Transverse colon (tissue), 4 donors: ENCODE measurements around the gene ITGA11. TPM values are rescaled to one million over a fixed set of nuclear protein-coding genes. Genes with fewer than 3 reads are reported as not detected.

Source experiments
- DNase-seq: peaks from one replicate; pipeline ENCODE4 v3.0.0-alpha.2; 2019
- H3K27ac ChIP-seq, 4 donors: fragments of 200-600 bp; sonication (generic); 2 replicates each; pipeline ENCODE4 v1.5.1; 2016 to 2018; ENCODE audit warnings: inconsistent platforms in 4 of 4
- H3K27me3 ChIP-seq: fragments of 200-600 bp; sonication (generic); 2 replicates; pipeline ENCODE4 v1.5.1; 2017; ENCODE audit warnings: inconsistent platforms
- H3K36me3 ChIP-seq, 4 donors: fragments of 200-600 bp; sonication (generic); 2 replicates each; pipeline ENCODE4 v1.5.1; 2017 to 2019; ENCODE audit warnings: inconsistent platforms in 4 of 4
- H3K4me1 ChIP-seq, 4 donors: fragments of 200-600 bp; sonication (generic); 2 replicates each; pipeline ENCODE4 v1.5.1; 2017 to 2020; ENCODE audit warnings: inconsistent platforms in 4 of 4
- H3K4me3 ChIP-seq, 4 donors: fragments of 200-600 bp; sonication (generic); 1 replicate in 1 of 4; 2 replicates in 3 of 4; pipeline versions ENCODE4 v1.5.1 to v1.6.1; 2017 to 2019; ENCODE audit warnings: inconsistent platforms in 4 of 4
- H3K9me3 ChIP-seq, 2 donors: fragments of 200-600 bp; sonication (generic); 2 replicates each; pipeline ENCODE4 v1.5.1; 2017 to 2019; ENCODE audit warnings: inconsistent platforms in 2 of 2
- CTCF ChIP-seq, 5 experiments: fragments of 200-600 bp in 3 of 5; fragments of 450-650 bp in 2 of 5; sonication (generic) in 3 of 5; IDR thresholded peaks; 1 replicate in 2 of 5; 2 replicates in 3 of 5; pipeline ENCODE4 v1.5.1; 2016 to 2017; ENCODE audit warnings: antibody characterized with exemption in 5 of 5, inconsistent platforms in 3 of 5, mild to moderate bottlenecking in 2 of 5, moderate library complexity in 1 of 5
- EP300 ChIP-seq: sonication (generic); formaldehyde crosslinking; IDR thresholded peaks from one replicate; pipeline ENCODE4 v1.6.1; 2017; ENCODE audit warnings: antibody characterized with exemption, low read depth
- POLR2A ChIP-seq: fragments of 450-650 bp; IDR thresholded peaks from one replicate; pipeline ENCODE4 v1.6.1; 2016; ENCODE audit warnings: antibody characterized with exemption, mild to moderate bottlenecking, moderate library complexity
- POLR2AphosphoS5 ChIP-seq, 3 donors: sonication (generic); formaldehyde crosslinking; IDR thresholded peaks; one replicate each; pipeline ENCODE4 v1.6.1; 2016; ENCODE audit warnings: antibody characterized with exemption in 3 of 3
- WGBS, 2 donors: methylation state at CpG; one replicate each; pipeline ENCODE4 v1.1.5; 2018; ENCODE audit warnings: low coverage in 1 of 2; 5-methylcytosine and 5-hydroxymethylcytosine counted together
- in situ Hi-C, 4 donors: fragments of 200-750 bp; cut with MboI; loops; one replicate each; pipeline versions ENCODE4 v1.15.0 to v1.15.1; 2017; ENCODE audit warnings: low sequenced_read_pairs in 3 of 4, low pct_ligation_motif_present in 1 of 4, low pct_unique_long_range_greater_than_20kb in 1 of 4
- intact Hi-C: fragments of 100-400 bp; cut with DNase I; formaldehyde crosslinking; loops from one replicate; pipeline ENCODE4 v1.15.1; 2023; ENCODE audit warnings: low total_unique reads
- total RNA-seq, 4 donors: library from RNA; depleted of rRNA; stranded (reverse); fragments of >200 nt; gene quantifications; one replicate each; pipeline ENCODE4 v1.1.0, GENCODE V29; 2016

ITGA11 gene
- total RNA-seq, 4 donors from 2014 or later = 0.37 to 3.2 (median 1.1) TPM

GRCh38 chr15:68328443-68328842, 103.5 kb downstream of the ITGA11 start:
- no peaks in the 10 kb centered on the region for H3K27me3 ChIP-seq
- H3K4me3 ChIP-seq = no peak overlapping the region
- TF ChIP-seq POLR2AphosphoS5 (IDR thresholded peaks at IDR 0.05) (no peak), EP300 (no peak), POLR2A (no peak), CTCF (IDR thresholded peaks at IDR 0.05) (no peak)
- intact Hi-C loops (no loop called here), in situ Hi-C loops (no loop called here)
- no peak overlapping the region for H3K27ac ChIP-seq
- DNase-seq = no peak
- no peaks in the 10 kb centered on the region for H3K9me3 ChIP-seq
- H3K4me1 ChIP-seq = no peaks in the 10 kb centered on the region
- WGBS, 2 donors = 80 to 85% methylated on average over 7 to 8 of the region's 8 CpGs
- no peaks in the 10 kb centered on the region for H3K36me3 ChIP-seq

GRCh38 chr15:68326711-68327354, 105.1 kb downstream of the ITGA11 start:
- 50 to 74% methylated on average over 5 to 11 of the region's 11 CpGs for WGBS, 2 donors
- intact Hi-C loops = no loop called here
- TF ChIP-seq POLR2AphosphoS5 (IDR thresholded peaks at IDR 0.05) (no peak), EP300 (no peak), CTCF (IDR thresholded peaks at IDR 0.05) (no peak), POLR2A (no peak)

GRCh38 chr15:68325726-68326125, 106.2 kb downstream of the ITGA11 start:
- WGBS, 2 donors = 50 to 74% methylated on average over 2 to 4 of the region's 4 CpGs

More at GRCh38 chr15:68326711-68327354, 105.1 kb downstream of the ITGA11 start:
- no peaks in the 10 kb centered on the region for H3K4me1 ChIP-seq
- no peaks in the 10 kb centered on the region for H3K9me3 ChIP-seq
- no peak overlapping the region for H3K4me3 ChIP-seq
- H3K27me3 ChIP-seq = no peaks in the 10 kb centered on the region
- H3K27ac ChIP-seq = no peak overlapping the region
- DNase-seq = no peak
- H3K36me3 ChIP-seq = no peaks in the 10 kb centered on the region
- in situ Hi-C loops = no loop called here

GRCh38 chr15:68322796-68323195, 109.2 kb downstream of the ITGA11 start:
- TF ChIP-seq POLR2AphosphoS5 (IDR thresholded peaks at IDR 0.05) (no peak), POLR2A (no peak), EP300 (no peak), CTCF (IDR thresholded peaks at IDR 0.05) (no peak)
- intact Hi-C loops (no loop called here), in situ Hi-C loops (loop anchor here in 2 of 4 donors (25.0 kb wide), 2 partner anchors 340 to 365 kb away; no protein-coding TSS in a partner anchor)
- no peaks in the 10 kb centered on the region for H3K36me3 ChIP-seq
- no peaks in the 10 kb centered on the region for H3K4me1 ChIP-seq
- H3K9me3 ChIP-seq = no peaks in the 10 kb centered on the region
- DNase-seq = no peak
- 78 to 83% methylated on average over 8 of the region's 9 CpGs for WGBS, 2 donors
- H3K27me3 ChIP-seq = no peaks in the 10 kb centered on the region
- H3K4me3 ChIP-seq = no peak overlapping the region
- no peak overlapping the region for H3K27ac ChIP-seq

More at GRCh38 chr15:68325726-68326125, 106.2 kb downstream of the ITGA11 start:
- Histone ChIP-seq H3K9me3 (no peaks in the 10 kb centered on the region), H3K4me1 (no peaks in the 10 kb centered on the region), H3K36me3 (no peaks in the 10 kb centered on the region), H3K27ac (no peak overlapping the region), H3K27me3 (no peaks in the 10 kb centered on the region), H3K4me3 (no peak overlapping the region)
- no peak for DNase-seq
- intact Hi-C loops = no loop called here
- in situ Hi-C loops = no loop called here
- TF ChIP-seq EP300 = no peak
- no peak for TF ChIP-seq POLR2A
- TF ChIP-seq CTCF (IDR thresholded peaks at IDR 0.05) = no peak
- no peak for TF ChIP-seq POLR2AphosphoS5 (IDR thresholded peaks at IDR 0.05)
